Activated T-cell treated with anti-CD3 and anti-CD28 coated beads, Interleukin-2, amount 50 U/mL, for 48 hours (primary cell): Measurements from ENCODE around the gene HSPG2.
"Not testable (repeated sequence)": the region's sequence is repeated elsewhere in the genome, so short reads cannot be mapped to it uniquely, and the experiment has no call there.

Experiments used
- DNase-seq, 2 experiments: peaks; one replicate each; pipeline ENCODE4 v3.0.0-alpha.2; 2020

HSPG2 gene

GRCh38 chr1:21931171-21932093 is 5.7 kb downstream of the HSPG2 start:
- no peak for DNase-seq

DNA sequence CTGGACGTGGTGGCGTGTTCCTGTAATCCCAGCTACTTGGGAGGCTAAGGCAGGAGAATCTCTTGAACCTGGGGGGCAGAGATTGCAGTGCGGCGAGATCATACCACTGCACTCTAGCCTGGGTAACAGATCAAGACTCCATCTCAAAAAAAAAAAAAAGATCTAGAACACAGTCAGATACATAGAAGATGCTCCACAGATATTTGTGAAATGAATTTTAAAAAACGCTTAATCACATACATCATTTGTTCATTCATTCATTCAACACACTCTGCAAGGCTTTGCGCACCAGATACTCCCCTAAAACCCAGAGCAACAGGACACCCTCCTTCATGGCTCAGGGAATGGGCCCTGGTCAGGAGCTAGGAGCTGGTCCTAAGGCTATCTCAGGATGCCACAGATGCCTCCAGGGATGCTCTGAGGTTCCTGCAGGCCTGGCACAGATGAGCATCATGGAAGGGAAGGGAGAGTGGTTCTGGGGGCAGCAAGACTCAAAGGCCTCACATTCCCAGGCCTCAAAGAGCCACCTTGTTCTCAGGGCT is 6.4 kb downstream of the HSPG2 start:
- no peak for DNase-seq

- no peak for DNase-seq
Observed at GRCh38 chr1:21930080-21930571, 7.0 kb downstream of the HSPG2 start.

- no peak for DNase-seq
Observed at GRCh38 chr1:21927533-21928237, 9.4 kb downstream of the HSPG2 start.

GRCh38 chr1:21926814-21927532 is 10.1 kb downstream of the HSPG2 start:
- no peak for DNase-seq

DNA sequence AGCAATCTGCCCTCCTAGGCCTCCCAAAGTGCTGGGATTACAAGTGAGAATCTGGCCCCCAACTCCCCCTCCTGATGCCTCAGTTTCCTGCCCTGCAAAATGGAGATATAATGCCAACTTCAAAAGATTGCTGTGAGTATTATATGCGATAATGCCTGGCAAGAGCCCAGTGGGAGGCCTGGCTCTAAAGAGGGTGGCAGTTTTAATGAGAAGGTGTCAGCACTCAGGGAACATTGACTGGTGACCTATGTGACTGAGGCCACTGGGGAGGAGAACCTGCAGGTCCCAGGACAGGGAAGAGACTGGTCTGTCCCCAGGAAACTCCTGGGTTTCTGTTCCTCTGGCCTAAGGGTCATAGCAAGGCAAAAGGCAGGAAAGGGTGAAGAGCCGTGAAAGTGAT is 11.0 kb downstream of the HSPG2 start:
- DNase-seq: no peak

DNA sequence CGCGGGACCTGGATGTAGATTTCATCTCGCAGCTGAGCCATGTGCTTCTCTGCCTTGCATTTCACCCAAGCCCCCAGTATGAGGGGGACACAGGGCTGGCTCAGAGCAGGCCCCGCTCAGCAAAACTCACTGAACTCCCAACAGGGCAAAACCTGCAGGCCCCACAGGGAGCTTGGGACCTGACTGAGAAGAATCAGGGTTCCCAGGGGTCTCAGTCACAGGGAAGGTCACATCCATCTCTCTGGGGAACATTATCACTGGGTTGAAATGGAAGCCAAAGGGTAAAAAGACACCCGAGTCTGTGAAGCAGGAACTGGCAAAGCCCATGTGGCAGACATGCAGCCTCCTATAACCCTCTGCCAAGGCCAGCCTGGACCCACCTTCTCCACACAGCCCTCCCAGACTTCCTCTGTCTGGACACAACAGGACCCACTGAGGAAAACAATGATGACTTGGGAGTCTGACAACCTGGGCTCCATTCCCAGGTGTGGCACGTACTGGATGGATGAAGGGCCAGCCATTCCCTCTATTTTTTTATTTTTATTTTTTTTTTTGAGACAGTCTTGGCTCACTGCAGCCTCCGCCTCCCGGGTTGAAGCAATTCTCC is 11.7 kb downstream of the HSPG2 start:
- DNase-seq: no peak

GRCh38 chr1:21924503-21925005 is 12.6 kb downstream of the HSPG2 start:
- DNase-seq: no peak

DNA sequence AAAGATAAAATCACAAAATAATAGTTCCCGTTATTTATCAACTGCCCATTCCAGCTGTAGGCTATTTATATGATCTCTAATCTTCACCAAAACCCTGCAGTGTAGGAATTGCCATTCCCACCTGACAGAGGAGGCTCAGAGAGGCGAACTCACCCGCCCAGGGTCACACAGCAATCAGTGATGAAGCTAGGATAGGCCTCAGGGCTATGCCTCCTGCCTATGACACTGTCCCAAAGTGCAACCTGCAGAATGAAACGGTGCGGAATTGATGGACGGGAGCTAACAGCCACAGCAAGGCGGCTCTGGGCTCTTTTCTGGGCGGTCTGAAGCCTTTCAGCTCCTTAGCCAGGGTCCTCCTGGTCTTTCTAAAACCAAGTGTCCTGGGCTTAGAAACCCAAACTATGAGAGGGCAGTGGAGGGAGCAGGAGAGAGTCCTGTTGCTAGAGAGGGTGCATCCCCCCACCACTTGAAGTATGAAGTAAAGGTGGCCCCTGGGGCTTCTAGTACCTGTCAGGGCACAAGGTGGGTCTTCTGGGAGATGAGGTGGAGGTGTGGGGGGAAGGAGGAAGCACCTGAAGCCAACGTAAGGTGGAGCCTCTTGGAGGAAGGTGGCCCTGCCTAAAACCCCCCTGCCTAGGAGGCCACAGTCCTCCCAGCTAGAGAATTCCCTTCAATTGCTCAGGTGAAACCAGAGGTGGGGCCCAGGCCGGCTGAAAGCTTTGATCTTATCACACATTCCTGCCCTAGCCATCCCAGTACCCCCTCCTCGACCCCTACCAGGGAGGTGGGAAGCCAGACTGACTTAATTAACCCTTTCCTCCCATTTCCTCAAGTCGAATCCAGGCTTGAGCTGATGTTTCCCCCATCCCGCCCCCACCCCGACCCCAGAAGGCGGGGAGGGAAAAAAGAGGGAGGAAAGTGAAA is 14.8 kb downstream of the HSPG2 start:
- no peak for DNase-seq

DNA sequence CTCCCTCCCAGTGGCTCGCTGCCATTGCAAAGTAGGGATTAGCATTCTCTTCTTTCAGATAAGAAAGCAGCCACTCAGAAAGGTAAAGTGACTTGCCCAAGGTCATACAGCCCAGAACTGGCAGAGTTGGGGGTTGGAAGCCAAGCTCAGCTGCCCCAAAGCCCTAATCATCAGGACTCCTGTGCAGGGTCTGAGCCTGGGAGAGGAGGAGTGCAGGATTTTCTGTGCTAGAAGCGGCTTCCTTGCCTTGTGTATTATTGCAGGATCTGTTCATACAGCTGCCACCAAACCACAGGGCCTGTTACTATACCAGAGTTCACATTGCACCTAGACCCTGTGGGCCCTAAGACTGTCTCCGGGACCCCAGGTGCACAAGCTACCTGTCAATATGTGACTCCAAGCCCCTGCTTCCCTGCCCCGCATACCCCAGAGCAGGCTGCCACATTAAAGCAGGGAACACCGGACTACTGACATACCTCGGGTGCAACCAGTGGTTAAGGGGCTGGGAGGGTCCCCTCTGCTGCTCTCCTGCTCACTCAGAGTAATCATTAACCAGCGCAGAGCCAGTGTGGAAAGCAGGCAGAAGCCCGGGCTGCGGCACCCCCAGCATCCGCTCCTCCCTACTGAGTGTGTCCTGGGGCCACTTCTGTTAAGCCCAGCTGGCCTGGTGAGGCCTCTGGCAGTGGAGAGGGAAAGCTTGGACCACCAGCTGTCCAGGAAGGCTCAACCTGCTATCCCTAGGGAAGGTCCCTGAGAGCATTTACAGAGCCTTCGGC is 15.8 kb downstream of the HSPG2 start:
- no peak for DNase-seq

- DNase-seq: no peak
Observed at GRCh38 chr1:21919520-21919919, 17.6 kb downstream of the HSPG2 start.

DNA sequence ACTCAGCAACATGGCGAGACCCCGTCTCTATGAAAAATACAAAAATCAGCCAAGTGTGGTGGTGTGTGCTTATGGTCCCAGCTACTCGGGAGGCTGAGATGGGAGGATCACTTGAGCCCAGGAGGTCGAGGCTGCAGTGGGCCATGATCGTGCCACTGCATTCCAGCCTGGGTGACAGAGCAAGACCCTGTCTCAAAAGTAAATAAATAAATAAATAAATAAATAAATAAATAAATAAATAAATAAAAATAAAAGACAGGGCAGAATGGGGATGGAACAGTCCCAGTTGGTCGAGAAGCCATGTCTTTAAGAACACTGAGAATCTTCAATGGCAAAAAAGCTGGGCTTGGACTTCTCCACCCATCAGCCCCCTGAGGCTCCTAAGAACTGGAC is 19.9 kb downstream of the HSPG2 start:
- DNase-seq: not testable (repeated sequence)

DNA sequence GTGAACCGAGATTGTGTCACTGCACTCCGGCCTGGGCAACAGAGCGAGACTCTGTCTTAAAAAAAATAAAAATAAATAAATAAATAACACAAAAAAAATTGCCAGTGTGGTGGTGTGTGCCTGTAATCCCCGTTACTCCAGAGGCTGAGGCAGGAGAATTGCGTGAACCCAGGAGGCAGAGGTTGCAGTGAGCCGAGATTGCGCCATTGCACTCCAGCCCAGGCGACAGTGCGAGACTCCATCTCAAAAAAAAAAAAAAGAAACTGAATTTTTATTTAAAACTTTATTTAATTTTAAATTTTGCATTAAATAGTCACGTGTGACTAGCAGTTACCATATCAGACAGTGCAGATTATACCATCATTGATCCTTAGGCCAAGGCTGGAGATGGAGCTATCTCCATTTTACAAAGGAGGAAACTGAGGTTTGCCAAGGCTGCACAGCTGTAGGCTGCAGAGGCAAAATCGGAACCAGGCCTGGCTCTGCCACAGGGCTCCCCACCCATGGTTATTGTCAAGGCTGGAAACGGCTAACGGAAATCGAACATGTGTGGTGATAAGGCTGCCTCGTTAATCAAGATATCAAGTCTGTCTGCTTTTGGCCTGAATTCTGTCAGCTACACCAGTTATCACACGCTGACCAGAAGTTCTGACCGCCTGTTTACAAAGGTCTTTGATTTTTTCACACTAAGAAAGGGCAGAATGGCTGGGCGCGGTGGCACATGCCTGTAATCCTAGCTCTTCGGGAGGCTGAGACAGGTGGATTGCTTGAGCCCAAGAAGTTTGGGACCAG is 20.5 kb downstream of the HSPG2 start:
- no peak for DNase-seq

DNA sequence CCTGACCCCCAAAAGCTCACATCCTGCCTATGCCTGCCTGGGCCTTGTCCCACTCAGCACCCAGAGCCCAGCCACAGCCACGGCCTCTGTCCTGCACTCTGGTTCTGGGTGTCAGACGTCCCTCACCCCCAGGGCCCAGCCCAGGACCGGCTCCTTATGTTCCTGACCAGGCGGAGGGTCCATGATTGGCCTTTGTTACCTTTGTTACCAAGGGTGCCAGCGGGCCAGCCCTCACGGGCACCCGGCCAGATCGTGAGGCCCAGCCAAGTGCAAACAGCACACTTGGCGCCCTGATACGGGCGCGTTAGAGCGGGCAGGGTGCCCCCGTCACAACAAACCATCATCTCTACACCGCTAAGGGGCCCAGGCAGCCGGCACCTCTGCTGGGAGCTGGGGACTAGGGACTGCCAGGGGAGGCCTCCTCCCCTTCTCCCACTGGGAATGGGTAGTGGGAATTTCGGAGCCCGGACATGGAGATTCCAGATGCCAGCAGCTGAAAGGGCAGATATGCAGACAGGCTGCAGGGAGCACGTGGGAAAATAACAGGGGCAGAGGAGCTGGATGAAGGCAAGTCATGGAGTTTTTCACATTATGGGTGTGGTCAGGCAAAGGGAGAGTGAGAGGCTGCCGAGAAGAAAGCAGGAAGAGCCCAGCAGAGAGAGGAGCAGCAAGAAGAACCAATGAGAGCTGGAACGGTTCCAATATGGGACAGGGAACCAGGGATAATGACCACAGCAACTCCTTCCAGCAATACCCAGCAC is 22.1 kb downstream of the HSPG2 start:
- DNase-seq: no peak

DNA sequence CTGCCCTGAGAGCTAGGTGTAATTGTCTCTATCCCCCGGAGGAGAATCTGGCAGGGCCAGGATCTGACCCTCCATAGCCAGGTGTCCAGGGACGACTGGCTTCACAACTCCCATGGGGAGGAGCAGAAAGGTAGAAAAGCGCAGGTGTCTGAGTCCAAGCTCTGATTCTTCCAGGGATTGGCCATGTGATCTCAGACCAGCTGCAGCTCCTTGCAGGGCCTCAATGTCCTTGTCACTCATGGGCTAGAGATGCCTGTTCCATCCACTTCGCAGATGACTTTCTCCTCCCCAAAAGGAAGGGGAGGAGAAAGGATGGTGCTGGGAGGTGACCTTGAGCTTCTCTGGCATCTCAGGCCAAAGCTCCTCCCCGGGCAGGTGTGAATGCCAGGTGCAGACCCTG is 22.7 kb downstream of the HSPG2 start:
- DNase-seq: no peak

GRCh38 chr1:21913763-21914162 is 23.3 kb downstream of the HSPG2 start:
- DNase-seq: no peak

- DNase-seq: no peak
Observed at GRCh38 chr1:21913258-21913657, 23.9 kb downstream of the HSPG2 start.

DNA sequence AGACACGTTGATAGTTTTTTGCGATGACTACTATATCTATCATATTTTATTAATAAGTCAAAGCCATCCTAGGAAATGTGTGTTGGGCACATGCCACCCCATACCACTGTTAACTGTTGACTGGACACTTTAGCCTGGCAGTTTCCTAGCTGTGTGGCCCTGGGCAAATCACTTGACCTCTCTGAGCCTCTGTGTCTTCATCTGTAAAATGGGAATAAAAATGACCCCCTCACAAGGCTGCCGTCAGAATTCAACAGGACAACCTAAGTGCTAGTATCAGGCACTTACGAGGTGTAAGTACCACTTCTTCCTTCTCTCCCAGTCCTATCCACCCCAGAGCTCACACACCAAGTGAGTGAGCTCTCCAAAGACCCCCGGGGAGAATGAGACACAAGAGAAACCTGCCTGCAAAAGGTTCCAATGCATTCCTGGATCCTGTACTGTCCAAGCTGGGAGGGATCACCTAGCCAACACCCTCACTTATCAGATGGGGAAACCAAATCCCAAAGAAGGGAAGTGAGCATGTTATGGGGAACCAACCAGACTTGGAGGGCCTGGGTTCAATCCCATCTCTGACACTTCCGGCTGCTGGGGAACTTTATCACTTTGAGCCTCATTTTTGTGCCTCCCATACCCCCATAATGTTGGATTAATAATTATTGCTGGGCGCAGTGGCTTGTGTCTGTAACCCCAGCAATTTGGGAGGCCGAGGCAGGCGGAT is 24.9 kb downstream of the HSPG2 start:
- DNase-seq: no peak
